Measurements from ENCODE around the gene KIF24. TPM values are rescaled to one million over a fixed set of nuclear protein-coding genes. Genes with fewer than 3 reads are reported as not detected.

Gene KIF24
- total and polyA plus RNA-seq, 2 of the 8 experiments (the other 6 are each of a cell fraction or from before 2014, with no cell fraction given), result 2.7 to 3.9 TPM

DNA sequence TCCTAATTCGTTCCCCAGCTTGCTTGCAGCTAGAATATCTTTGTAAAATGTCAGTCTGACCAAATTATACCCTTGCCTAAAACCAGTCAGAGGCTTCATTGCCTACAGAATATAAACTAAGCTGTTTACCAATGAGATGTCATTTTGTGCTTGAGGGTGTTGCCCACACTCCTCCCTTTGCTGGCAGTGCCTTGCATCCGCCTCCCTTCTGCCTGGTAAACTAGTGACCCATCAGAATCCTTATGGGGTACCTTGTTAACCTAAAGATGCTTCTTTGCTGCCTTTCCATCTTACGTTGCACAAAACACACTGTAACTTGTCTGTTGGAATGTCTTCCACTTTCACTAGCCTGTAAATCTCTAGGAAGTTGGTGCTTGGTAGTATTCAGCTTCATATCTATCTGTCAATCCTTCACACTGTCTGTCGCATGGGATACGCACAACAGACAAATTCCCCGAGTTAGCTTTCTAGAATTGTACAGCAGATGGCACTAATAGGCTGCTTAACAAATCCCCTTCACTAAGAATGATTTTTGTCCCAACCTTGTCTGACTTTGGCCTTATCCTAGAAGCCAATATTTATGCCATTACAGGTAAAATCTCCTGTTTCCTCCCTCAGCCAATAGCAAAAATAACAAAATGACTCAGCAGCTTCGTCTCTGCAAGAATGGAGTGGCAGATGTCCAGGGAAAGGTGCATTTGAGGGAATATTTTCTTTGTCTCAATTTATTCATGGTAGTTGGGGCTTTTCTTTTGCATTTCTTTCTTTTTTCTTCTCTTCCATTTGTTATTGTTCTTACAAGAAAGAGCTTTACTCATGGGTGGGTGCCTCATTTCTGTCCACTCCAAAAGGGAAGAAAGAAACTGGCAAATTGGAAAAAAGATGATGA is 3.3 kb upstream of the KIF24 start:
- FAIRE-seq, result no peak
- DNase-seq (ENCODE audit: low read depth in 1 of 2, low spot score in 2 of 2), result no peak
- no peak overlapping the region for H3K9ac ChIP-seq (replicated peaks in 1 of 4; ENCODE audit: extremely low read depth in 1 of 4, low read depth in 3 of 4, low read length in 3 of 4)

More for the DNA sequence above, 3.3 kb upstream of the KIF24 start:
- Histone ChIP-seq H2BK5ac (ENCODE audit: low read depth, low read length) (no peak overlapping the region), H3K79me2 (ENCODE audit: control insufficient read depth in 1 of 2, insufficient read depth in 2 of 2, low read length in 2 of 2) (peaks cover 0 to 6% of the 10 kb centered on the region in 2 experiments; a peak in 2 of 4 replicates), H3K23ac (ENCODE audit: insufficient read length) (no peak overlapping the region), H3K56ac (replicated peaks; ENCODE audit: insufficient read length, low read depth, low read length) (no peak overlapping the region), H3K79me1 (ENCODE audit: low read depth, low read length) (no peaks in the 10 kb centered on the region), H4K20me1 (replicated peaks in 1 of 2; ENCODE audit: control insufficient read depth in 1 of 2, insufficient read depth in 2 of 2, low read length in 2 of 2) (peaks cover 0 to 2% of the 10 kb centered on the region in 2 experiments), H2AK5ac (ENCODE audit: low read depth, low read length) (no peak overlapping the region), H3K23me2 (ENCODE audit: low read depth, low read length) (peaks cover 3% of the 10 kb centered on the region), H3K4me2 (ENCODE audit: insufficient read depth in 1 of 2, low read depth in 2 of 2, low read length in 2 of 2) (no peak overlapping the region), H3K4ac (replicated peaks; ENCODE audit: insufficient read length, low read depth, low read length) (no peak overlapping the region), H3K9me3 (ENCODE audit: insufficient read depth in 2 of 2, low read depth in 1 of 2, low read length in 1 of 2) (no peaks in the 10 kb centered on the region), H2BK20ac (ENCODE audit: low read length) (no peak overlapping the region), H3K4me1 (replicated peaks in 1 of 4; ENCODE audit: control insufficient read depth in 3 of 4, insufficient read depth in 4 of 4, low read length in 3 of 4) (peaks cover 2 to 10% (median 9%) of the 10 kb centered on the region in 4 experiments; a peak in 5 of 7 replicates), H4K91ac (replicated peaks; ENCODE audit: insufficient read length, low read length) (no peak overlapping the region), H3K36me3 (ENCODE audit: control insufficient read depth in 2 of 4, insufficient read depth in 4 of 4, low read length in 3 of 4) (no peaks in the 10 kb centered on the region), H3K14ac (ENCODE audit: insufficient read length) (no peak overlapping the region), H4K8ac (ENCODE audit: extremely low read depth, insufficient read depth, low read length) (no peak overlapping the region), H3K4me3 (ENCODE audit: extremely low read depth in 1 of 4, insufficient read depth in 2 of 4, low read depth in 3 of 4, low read length in 4 of 4) (no peak overlapping the region), H3K27me3 (replicated peaks in 1 of 4; ENCODE audit: control insufficient read depth in 3 of 4, extremely low read depth in 1 of 4, insufficient read depth in 3 of 4, low read length in 3 of 4) (no peaks in the 10 kb centered on the region), H3K18ac (ENCODE audit: extremely low read depth, low read length) (no peak overlapping the region), H2AFZ (ENCODE audit: low read length) (no peak overlapping the region), H2BK12ac (ENCODE audit: low read depth, low read length) (no peak overlapping the region), H2BK15ac (ENCODE audit: low read length) (no peak overlapping the region), H2BK120ac (replicated peaks; ENCODE audit: low read depth, low read length) (no peak overlapping the region), H4K5ac (ENCODE audit: insufficient read length, low read depth, low read length) (no peak overlapping the region), H3K27ac (ENCODE audit: low read depth, low read length) (no peak overlapping the region)
- ChIA-PET POLR2A (ENCODE audit: partially characterized antibody) (interaction anchor here (0.9 to 2.0 kb wide), 4 partner anchors 45 to 259 kb away, joined by 3 to 9 read pairs (median 4); partner anchors contain the start of gene MYORG), CTCF (ENCODE audit: partially characterized antibody) (interaction anchor here (0.6 to 16.6 kb wide), 16 partner anchors 10 to 1438 kb away, joined by 3 to 350 read pairs (median 4); partner anchors contain the start of genes MYORG and RPP25L)
- TF ChIP-seq MAFK (IDR thresholded peaks at IDR 0.05; ENCODE audit: low read depth, low read length), result 0 out of 2 replicates have a peak, but pooled peaks have one; percentile 29
- no peak for TF ChIP-seq TAF7 (optimal IDR thresholded peaks at IDR 0.05; ENCODE audit: borderline replicate concordance, low read depth, low read length)
- TF ChIP-seq, protein P1, sequence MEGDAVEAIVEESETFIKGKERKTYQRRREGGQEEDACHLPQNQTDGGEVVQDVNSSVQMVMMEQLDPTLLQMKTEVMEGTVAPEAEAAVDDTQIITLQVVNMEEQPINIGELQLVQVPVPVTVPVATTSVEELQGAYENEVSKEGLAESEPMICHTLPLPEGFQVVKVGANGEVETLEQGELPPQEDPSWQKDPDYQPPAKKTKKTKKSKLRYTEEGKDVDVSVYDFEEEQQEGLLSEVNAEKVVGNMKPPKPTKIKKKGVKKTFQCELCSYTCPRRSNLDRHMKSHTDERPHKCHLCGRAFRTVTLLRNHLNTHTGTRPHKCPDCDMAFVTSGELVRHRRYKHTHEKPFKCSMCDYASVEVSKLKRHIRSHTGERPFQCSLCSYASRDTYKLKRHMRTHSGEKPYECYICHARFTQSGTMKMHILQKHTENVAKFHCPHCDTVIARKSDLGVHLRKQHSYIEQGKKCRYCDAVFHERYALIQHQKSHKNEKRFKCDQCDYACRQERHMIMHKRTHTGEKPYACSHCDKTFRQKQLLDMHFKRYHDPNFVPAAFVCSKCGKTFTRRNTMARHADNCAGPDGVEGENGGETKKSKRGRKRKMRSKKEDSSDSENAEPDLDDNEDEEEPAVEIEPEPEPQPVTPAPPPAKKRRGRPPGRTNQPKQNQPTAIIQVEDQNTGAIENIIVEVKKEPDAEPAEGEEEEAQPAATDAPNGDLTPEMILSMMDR (IDR thresholded peaks at IDR 0.05; ENCODE audit: control extremely low read depth in 1 of 3, insufficient read depth in 1 of 3, low read depth in 1 of 3, low read length in 3 of 3), result peak in 2 of 3 experiments; percentile 41 to 43; a peak in 2 of 4 replicates
- TF ChIP-seq RAD21 (IDR thresholded peaks at IDR 0.05 in 1 of 2, conservative IDR thresholded peaks at IDR 0.05 in 1 of 2; ENCODE audit: low read depth in 2 of 2, low read length in 2 of 2), result peak; percentile 70 to 78
- 75% methylated on average over 7 of the region's 7 CpGs; no CpG with 5 or more reads in 1 of the 2 experiments for WGBS, 2 experiments (ENCODE audit: extremely low coverage in 1 of 2, insufficient coverage in 1 of 2, insufficient read length in 1 of 2, insufficient replicate concordance in 2 of 2, low coverage in 1 of 2, low lambda C conversion rate in 2 of 2, missing lambda C conversion rate in 1 of 2)

All from H1 (cell line).